HG03159 (cell line): ENCODE measurements around the gene STOML2.

Source experiments
- ATAC-seq: cut with Tn5 transposase; IDR thresholded peaks from one replicate; pipeline ENCODE4 v1.9.1; 2021; ENCODE audit warnings: mild to moderate bottlenecking, moderate library complexity; ENCODE audit not compliant: unreplicated experiment

STOML2 gene

DNA sequence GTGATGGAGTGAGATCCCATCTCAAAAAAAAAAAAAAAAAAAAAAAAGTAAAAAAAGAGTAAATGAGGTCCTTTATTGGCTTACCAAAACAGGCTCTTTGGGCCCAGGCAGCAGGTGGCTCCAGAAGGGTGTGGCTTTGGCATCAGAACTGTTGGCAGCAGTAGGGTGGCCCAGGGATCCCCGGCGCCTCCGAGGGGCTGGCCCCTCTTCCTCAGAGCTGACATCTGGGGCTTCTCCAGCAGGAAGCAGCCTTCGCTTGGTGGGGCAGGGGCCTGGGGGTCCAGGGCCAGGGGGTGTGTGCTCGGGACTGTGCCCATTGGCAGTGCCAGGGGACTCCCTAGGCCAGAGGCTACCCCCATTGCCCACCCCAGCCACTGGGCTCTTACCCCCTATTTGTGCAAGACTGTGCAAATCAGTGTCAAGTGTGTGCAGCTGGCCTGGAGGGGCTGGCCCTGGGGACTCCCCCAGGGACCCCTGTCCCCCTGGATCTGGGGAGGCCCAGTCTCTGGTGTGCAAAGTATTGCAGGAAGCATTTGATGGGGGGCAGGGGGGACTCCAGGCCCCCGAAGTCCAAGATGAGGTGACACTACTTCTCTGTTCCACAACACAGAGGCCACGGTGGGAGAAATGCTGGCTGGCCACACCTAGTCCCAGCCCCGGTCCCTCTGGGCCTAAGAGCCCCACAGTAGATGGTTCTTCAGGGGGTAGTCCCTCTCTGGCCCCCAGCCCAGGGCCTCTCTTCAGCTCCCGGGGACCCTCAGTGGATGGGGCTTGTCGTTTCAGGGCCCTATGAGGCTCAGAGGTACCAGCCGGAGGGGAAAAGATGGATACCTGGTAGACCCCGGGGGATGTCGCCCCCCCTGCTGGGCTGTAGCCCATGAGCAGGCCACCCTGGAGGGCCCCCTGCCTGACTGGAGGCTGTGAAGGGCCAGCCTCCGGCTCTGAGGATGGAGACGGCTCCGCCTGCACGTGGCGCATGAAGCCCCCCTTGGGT is 4.7 kb upstream of the STOML2 start:
- no peak for ATAC-seq

DNA sequence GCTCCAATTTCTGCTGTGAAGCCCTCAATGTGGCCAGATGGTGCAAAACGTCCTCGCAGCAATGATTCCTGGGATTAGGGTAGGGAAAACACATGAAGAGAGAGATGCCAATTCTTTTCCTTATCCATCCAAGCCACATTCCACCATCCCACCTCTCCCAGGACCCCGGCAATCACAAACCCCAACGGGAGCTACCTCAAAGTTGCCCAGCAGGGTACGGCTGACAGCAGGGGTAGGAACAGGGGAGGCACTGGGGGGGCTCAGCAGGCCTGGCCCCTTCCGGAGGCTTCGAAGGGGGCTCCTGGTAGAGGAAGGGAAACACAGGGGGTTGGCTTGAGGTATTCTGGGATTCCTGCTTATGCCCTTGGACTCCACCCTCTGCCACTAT is 3.4 kb upstream of the STOML2 start:
- no peak for ATAC-seq

DNA sequence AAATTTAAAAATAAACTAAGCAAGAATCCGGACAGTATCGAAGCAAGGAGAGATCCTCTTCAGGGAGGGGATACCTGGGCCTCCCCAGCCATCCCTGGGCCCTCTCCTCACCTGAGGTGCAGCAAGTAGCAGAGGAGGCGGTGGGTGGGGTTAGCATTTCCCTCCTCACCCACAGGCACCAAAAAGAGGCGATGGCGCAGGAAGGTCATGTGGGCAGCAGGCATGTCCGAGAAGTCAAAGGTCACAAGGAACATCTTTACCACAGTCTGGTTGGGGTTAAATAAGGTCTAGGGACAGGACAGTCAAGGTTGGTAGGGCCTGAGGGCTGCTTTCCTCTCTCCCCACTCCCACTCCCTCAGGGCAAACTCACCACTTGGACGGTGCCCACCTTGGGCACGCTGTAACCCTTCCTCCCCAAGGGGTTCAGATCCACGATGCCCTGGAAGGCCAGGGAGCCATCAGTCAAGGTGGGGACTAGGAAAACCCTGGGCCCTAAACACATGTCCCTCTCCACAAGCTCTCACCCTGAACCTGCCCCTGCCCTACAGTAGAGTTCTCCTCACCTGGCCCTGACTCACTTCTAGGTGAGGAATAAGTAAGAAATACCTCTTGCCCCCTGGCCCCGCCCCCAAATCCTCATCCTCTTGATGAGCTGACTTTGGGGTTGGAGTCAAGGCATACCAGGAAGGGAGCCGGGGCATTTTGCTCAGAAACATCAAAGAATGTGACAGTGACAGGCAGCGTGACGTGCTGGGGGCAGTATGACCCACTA is 2.8 kb upstream of the STOML2 start:
- ATAC-seq = no peak

DNA sequence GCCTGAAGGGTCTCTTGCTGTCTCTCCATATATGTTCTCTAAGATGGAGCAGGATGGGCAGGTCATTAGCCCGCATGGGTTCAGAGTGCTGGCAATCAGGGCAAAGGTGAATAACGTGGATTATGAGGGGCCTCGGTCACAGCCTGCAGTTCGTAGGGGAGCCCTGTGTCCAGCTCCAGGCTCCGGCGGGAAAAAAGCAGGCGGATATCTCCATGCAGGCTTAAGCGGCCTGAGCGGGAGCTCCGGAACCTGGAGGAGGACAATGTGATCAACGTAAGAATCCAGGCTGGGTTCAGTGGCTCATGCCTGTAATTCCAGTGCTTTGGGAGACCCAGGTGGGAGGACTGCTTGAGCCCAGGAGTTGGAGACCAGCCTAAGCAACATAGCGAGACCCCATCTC is 2.2 kb upstream of the STOML2 start:
- ATAC-seq = no peak

DNA sequence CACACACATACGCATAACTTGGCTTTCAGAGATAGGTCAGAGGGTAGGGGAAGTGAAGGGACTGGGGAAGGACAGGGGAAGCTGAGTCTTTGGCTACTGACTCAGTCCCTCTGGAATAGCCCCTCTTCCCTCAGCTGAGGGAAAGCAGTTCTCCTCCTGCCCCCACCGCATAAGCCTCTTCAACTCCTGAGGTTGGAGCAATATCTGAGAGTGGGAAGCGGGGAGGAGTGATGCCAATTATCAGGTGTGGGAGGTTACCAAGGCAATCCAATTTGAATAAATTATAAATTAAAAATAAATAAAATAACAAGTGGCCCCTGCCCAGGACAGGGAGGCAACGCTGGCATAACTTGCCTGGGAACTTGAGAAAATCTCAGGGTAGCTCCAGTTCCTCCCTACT is 1.7 kb upstream of the STOML2 start:
- no peak for ATAC-seq

DNA sequence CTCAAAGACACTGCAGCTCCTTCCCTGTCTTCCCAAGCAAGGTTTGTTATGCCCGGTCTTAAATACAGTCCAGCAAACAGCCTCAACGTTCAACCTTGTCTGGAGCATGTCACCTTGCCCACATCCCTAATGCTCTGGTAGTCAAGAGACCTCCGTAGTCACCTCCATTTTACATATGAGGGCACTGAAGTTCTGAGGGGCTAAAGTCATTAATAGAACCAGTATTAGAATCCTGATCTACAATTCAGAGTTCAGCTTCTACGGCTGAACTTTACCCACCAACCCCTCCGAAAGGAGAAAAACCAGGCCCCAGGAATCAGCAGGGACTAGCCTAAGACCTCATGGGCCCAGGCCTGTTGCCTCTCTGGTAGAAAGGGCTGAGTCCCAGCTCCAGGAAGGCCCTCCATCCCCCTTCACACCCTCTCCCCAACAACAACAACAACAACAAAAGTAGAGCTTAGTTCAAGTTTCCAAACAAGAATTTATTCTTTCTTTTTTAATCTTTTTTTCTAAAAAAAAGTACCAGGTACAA is 795 bp upstream of the STOML2 start:
- ATAC-seq = no peak

DNA sequence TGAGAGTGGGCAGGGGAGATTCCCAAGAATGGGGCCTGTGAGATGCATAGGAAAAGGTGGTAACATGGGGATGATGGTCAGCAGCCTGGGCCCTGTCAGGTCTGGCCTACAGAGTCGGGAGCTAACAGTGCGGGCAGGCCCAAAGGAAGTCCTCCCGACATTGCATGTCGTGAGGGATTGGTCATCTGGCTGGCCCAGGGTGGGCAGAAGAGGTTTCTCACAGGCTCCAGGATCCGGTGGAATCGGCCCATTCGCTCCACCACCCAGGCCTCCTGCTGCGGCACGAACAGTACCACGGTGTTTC is 514 bp downstream of the STOML2 start:
- ATAC-seq = peak; percentile 19

DNA sequence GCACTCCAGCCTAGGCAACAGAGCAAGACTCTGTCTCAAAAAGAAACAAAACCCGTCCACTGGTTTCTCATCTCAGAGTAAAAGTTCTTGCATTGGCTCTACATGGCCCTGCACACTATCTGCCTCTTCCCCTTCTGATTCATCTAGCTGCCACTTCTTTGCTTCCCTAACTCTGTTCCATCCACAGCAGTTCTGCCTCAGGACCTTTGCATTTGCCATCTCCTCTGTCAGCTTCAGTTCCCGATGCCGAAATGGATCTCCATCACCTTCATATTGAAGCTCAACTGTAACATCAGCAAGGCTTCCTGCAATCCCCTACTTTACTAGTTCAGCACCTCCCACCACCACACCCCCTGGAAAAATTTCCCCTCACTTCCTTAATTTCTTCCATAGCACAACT is 5.4 kb downstream of the STOML2 start:
- no peak for ATAC-seq

DNA sequence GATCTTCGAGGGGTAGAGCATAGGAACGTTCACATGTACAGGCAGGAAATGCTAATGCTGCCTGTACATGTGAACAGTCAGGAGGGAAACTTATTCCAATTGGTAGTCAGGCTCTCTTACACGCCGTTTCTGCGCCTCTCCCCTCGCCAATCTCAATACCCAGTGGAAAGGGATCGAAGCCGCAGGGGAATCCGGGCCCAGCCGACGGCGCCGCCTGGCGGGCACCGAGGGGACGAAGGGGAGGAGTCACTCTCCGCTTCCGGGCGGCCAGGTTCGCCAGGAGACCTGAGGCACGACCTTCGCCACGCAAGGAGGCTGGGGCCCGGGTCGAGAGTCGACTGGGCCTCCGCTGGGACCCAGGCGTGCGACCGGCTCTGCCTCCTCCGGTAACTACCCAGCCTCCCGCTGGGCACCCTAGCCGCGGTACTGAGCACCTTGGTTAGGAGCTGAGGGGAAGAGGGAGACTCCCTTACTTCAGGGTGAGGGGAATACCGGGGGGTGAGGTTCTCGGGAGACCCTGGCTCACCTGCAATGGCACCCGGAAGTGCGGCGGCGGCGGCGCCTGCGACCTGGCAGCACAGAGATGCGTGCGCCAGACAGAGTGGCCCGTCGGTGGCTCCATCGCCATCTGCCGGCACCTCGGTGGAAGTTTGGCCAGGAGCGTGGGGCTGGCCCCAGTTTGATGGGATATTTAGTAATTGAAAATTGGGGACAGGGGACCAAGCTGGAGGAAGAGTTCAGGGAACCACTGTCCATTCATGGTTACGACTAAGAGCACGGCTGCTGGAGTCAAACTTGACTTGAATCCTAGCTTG is 6.7 kb downstream of the STOML2 start, which contains the start of gene PIGO:
TSS of gene PIGO (minus strand) at position 557 of the 815 bp plus-strand sequence. CDS start 1,026 bp downstream, outside the sequence.
- ATAC-seq = peak; percentile 80

DNA sequence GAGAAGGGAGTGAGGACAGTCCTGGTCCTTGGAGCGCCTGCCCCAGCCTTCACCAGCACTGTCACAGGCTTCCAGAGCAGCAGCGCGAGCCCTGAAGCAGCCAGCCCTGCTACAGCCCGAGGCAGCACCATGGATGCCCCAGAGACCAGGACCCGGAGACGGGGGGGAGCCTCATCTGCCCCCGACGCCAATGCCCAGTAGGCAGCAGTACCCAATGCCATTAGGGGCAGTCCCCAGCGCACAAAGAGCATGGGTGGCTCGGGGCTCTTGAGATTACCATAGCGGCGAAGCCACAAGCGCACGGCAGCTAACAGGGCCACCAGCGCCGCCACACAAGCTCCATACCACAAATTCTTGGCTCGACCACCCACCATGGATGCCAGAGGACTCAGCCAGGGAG is 11.4 kb downstream of the STOML2 start:
- no peak for ATAC-seq

DNA sequence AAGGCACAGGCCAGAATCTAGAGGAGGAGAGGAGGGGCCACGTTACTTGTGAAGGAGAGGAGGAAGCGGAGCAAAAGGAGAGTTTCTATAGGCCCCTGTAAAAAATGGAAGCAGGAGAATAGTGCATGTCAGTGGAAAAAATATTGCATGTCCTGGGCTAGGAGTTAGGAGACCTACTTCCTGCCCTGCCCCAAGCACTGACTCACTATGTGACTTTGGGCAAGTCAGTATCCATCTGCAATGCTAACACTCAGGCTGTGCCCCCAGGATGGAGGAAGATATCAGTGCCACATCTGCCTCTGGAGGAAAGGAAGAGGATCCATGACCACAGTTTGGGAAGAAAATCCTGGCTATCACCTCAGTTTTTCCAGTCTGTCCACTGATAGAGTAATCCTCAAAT is 13.5 kb downstream of the STOML2 start:
- no peak for ATAC-seq

DNA sequence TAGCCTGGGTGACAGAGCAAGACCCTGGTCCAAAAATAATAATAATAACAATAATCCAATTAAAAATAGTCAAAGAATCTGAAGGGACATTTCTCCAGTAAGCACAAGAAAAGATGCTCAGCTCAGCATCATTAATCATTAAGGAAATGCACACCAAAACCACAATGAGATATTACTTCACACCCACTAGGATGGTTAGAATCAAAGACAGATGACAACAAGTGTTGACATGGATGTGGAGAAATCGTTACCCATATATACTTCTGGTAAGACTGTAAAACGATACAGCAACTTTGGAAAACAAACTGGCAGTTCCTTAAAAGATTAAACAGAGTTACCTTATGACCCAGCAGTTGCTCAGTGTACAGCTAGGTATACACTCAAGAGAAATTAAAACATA is 17.9 kb downstream of the STOML2 start:
- ATAC-seq = no peak

DNA sequence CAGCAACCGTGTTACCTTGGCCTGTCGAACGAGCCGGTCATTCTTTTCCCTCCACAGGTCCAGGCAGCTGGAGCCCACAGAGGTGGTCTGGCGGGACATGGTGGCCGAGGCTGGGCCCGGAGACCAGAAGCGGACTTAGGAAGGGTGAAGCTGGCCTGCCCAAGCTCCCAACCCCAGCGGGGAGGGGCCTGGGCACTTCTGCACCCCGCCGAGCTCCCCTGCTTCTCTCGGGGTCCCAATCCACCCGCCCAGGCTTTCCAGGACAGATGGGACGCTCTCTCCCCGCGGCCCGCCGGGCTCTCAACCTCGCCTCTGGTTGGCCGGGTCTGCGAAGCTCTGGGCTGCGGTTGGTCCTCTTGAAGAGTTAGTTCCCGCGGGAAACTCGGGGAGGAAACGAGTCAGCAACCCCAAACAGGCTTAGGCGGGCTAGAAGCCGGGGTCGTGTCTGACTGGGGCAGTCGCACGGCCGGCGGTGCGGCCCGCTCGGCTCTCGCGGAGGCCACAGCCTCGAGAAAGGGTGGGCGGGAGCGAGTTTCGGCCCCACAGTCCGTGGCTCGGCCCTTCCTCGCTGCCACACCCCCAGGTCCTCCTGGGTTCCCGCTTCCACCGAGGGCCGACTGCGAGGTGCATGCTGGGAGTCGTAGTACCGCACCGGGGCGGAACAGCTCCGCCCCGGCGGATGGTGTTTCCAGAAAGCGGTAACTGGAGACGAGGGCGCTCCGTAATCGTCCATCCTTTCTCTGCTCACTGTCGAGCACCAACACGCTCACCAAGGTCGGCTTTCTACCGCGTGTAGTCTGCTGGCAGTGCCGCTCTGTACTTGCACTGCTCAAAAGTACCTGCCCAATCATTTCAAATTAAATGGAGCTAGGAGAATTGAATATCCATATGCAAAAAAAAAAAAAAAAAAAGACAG is 23.2 kb downstream of the STOML2 start, which contains the start of gene FANCG:
TSS of gene FANCG (minus strand) at position 517 of the 916 bp plus-strand sequence. CDS start at position 99, 418 bp downstream.
- peak; percentile 85 for ATAC-seq

DNA sequence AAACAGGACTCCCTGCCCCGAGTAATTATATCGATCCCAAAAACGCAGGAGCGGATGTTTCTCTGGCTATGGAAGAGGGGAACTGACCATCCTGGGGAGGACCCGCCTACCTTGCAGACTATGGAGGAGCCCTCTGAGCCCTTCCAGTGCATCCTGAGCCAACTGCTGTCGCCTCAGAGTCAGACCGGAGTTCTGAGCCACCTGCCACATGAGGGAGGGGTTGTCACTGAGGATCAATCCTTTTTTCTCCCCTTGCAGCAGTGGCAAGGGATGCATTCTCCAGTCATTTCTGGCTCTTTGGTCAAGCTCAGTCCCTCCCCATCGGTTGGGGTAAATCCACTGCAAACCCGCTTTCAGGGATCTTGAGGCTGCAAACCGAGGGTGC is 23.9 kb downstream of the STOML2 start:
- no peak for ATAC-seq

DNA sequence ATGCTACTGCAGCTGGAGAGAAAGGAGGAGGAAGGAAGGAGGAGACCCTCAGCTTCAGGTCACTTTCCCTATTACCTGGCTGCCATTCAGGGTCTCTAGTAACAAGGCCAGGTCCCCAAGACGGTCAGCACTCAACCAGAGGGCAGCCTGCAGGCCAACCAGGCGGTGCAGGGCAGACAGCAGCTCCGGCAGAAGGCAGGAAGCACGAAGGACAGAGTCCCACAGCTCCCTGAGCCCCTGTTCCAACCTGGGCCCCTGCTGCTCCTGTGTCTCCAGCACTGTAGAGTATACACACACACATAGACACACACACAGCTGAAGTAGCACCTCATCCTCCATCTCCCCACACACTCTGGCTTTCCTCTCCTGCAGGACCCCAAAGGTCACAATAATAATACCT is 24.9 kb downstream of the STOML2 start:
- ATAC-seq = no peak

DNA sequence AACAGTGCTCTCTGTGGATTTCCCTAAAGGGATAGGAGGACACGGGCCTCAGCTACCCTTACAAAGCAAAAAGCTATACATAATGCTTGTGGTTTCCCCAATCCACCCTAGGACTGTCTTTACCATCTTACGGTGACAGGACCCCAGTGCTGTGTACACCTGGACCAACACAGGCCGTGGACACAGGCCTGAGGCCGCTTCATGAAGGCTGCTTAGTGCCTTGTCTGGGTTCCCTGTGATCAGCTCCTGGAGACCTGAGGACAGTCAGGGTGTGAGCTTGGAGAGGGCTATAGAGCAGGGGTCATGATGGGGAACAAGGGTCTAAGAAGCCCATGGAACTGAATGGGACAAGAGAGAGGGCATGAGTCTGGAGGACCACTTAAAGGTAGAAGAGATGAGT is 26.1 kb downstream of the STOML2 start:
- ATAC-seq = no peak

DNA sequence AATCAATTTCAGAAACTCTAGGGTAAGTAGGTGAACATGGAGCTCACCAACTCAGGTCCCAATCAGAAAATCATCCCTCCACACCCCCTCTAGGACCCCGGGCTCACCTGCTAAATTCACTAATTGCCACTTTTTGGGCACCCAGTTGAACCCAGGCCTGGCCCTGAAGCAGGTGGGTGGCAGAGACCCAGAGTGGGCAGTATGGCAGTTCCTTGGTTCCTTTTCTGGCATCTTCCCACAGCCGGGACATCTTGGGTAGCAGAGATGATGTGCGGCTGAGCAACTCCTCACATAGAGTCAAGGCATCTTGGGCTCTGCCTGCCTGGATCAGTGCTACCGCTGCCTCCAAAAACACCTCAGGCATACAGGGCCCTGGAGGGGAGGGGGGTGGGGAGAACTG is 27.6 kb downstream of the STOML2 start:
- no peak for ATAC-seq

DNA sequence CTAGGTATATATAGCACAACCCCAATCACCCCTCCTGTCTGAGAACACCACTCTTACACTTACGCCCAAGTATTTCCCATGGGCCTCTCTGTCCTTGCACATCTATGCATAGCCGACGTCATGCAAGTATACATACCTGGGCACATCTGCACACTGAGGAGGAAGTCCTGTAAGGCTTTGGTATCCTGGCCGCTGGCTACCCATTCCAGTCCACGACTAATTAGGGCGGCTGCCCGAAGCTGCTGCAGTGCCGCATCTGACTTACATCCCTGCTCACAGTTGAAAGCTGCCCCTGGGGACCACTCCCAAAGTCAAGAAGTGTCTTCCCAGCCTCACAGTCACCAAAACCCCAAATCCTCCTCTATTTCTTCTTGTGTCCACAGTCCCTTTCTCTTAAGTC is 28.1 kb downstream of the STOML2 start:
- no peak for ATAC-seq

DNA sequence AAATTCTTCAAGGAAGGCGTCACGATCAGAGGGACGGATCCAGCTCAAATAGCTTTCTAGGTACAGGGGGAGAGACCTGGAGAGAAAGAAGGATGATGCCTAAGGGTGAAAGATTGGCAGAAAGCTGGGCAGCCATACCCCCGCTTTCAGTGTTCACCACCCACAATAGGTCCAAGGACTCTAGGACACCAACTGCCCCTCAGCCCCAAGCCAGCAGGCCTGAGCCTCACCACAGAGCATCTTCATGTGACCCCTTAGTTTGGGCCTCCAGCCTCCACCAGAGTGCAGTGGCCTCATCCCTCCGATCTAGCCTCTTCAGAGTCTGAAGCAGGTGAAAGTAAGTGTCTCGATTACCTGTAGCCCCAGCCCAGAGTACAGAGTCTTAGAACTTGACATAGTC is 28.8 kb downstream of the STOML2 start:
- no peak for ATAC-seq

DNA sequence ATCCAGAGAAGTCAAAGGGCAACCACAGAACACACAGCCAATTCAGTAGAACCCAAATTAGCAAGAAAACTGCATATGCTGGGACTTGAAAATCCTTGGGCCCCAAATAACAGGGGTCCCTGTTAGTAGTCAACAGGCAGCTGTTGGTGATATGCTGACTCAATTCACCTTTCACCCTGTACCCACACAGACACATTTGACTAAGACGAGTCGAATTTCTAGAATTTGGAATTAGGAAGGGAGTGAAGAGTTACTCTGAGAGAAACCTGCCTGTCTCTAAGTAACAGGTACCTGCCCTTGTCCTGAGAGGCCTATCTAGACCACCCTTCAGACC is 29.7 kb downstream of the STOML2 start:
- ATAC-seq = no peak
